PC-9 (cell line): ENCODE data around the gene PCMTD2. TPM values are rescaled to one million over a fixed set of nuclear protein-coding genes. Genes with fewer than 3 reads are reported as not detected.

Experiments used
- BruUV-seq: library from RNA; stranded (reverse); fragments of 400-500 nt; replicated peaks from 2 replicates; lab custom pipeline; 2021; lab: Mats Ljungman, UMichigan
- CTCF ChIA-PET: fragments of 300-600 bp; sonication (Branson Sonifier 250); formaldehyde crosslinking; loops from one replicate; lab custom pipeline; 2022; ENCODE audit warnings: antibody characterized with exemption; lab: Charles Lee
- POLR2A ChIA-PET: fragments of 300-600 bp; sonication (Branson Sonifier 250); formaldehyde crosslinking; loops from one replicate; lab custom pipeline; 2022; ENCODE audit warnings: antibody characterized with exemption; ENCODE audit not compliant: unreplicated experiment; lab: Charles Lee
- DNase-seq, 2 experiments: peaks; one replicate each; pipeline versions ENCODE4 v3.0.0 to v3.0.0-alpha.2; 2015 to 2022; ENCODE audit warnings: mixed read lengths in 1 of 2
- H2AFZ ChIP-seq: fragments of 200-600 bp; sonication (generic); 2 replicates; pipeline ENCODE4 v1.8.1; 2017; ENCODE audit warnings: antibody characterized with exemption
- H3F3A ChIP-seq: fragments of 200-600 bp; sonication (generic); 2 replicates; pipeline ENCODE4 v1.8.1; 2017; ENCODE audit warnings: antibody characterized with exemption, mild to moderate bottlenecking, low read depth; ENCODE audit not compliant: insufficient read depth
- H3K27ac ChIP-seq: fragments of 200-600 bp; sonication (generic); 2 replicates; pipeline ENCODE4 v1.6.1; 2016; ENCODE audit warnings: mixed run types
- H3K27me3 ChIP-seq: fragments of 200-600 bp; sonication (generic); 2 replicates; pipeline ENCODE4 v1.6.1; 2016; ENCODE audit warnings: low read depth, mixed run types; ENCODE audit not compliant: insufficient read depth
- H3K36me3 ChIP-seq: fragments of 200-600 bp; sonication (generic); 2 replicates; pipeline ENCODE4 v1.6.1; 2016; ENCODE audit warnings: low read depth, mixed run types
- H3K4me1 ChIP-seq: fragments of 200-600 bp; sonication (generic); replicated peaks from 2 replicates; pipeline ENCODE4 v1.6.1; 2016; ENCODE audit warnings: mixed run types; ENCODE audit not compliant: insufficient read depth
- H3K4me2 ChIP-seq: fragments of 200-600 bp; sonication (generic); 2 replicates; pipeline ENCODE4 v1.6.1; 2017; ENCODE audit warnings: mixed run types
- H3K4me3 ChIP-seq: fragments of 200-600 bp; sonication (generic); 2 replicates; pipeline ENCODE4 v1.6.1; 2016; ENCODE audit warnings: mixed run types
- H3K79me2 ChIP-seq: fragments of 200-600 bp; sonication (generic); 2 replicates; pipeline ENCODE4 v1.6.1; 2017; ENCODE audit warnings: low read depth, mixed run types
- H3K9me2 ChIP-seq: fragments of 200-600 bp; sonication (generic); 2 replicates; pipeline ENCODE4 v1.8.1; 2017; ENCODE audit warnings: mild to moderate bottlenecking; ENCODE audit not compliant: insufficient read depth
- H3K9me3 ChIP-seq: fragments of 200-600 bp; sonication (generic); 2 replicates; pipeline ENCODE4 v1.8.1; 2016; ENCODE audit warnings: low read depth; ENCODE audit not compliant: insufficient read depth
- H4K20me1 ChIP-seq: fragments of 200-600 bp; sonication (generic); 2 replicates; pipeline ENCODE4 v1.8.1; 2017; ENCODE audit not compliant: insufficient read depth
- CTCF ChIP-seq: fragments of 200-600 bp; sonication (generic); conservative IDR thresholded peaks from 2 replicates; pipeline ENCODE4 v1.6.1; 2017; ENCODE audit warnings: mixed run types, antibody characterized with exemption, mild to moderate bottlenecking, moderate library complexity
- EZH2 ChIP-seq: fragments of 200-600 bp; sonication (generic); IDR thresholded peaks from 2 replicates; pipeline ENCODE4 v1.8.0; 2017; ENCODE audit warnings: antibody characterized with exemption, low read depth
- intact Hi-C: fragments of 100-400 bp; cut with micrococcal nuclease; formaldehyde crosslinking; loops from one replicate; pipeline ENCODE4 v1.10.0; 2022; ENCODE audit not compliant: unreplicated experiment
- total RNA-seq: library from RNA; stranded (reverse); gene quantifications from 2 replicates; pipeline ENCODE4 v1.2.3, GENCODE V29; 2021

Gene PCMTD2
- total RNA-seq, 1 experiment from 2014 or later, result 86.5 TPM

DNA sequence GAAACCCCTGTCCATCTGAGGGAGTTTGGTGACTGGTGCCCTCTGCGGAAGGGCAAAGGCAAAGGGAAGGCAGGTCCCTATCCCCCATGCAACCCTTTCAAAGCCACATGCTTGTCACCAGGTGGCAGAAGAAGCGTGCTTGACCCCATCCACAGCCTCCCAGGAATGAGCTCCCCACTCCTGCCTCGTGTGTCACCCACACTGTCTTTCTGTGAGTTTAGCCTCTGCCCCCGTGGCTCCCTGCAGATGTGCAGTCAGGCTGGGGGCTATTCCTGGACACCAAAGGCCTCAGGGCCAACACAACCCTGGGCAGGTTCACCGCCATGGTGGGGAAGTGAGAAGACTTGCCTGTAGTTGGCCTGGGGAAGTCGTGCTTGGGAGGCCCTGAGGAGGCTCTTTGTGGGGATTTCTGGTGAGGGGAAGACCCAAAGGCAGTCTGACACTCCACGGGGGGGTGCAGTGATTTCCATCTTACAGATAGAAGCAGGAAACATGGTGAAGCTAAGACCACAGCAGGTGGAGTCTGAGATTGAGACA, 16.6 kb upstream of the PCMTD2 start:
- no peak for DNase-seq
- Histone ChIP-seq H3F3A (no peaks in the 10 kb centered on the region), H3K27me3 (peaks cover 69% of the 10 kb centered on the region), H3K4me3 (no peak overlapping the region), H4K20me1 (no peaks in the 10 kb centered on the region), H3K4me1 (no peaks in the 10 kb centered on the region), H3K4me2 (no peak overlapping the region), H3K27ac (no peak overlapping the region), H2AFZ (no peak overlapping the region), H3K36me3 (no peaks in the 10 kb centered on the region), H3K9me2 (no peaks in the 10 kb centered on the region), H3K9me3 (no peaks in the 10 kb centered on the region), H3K79me2 (no peaks in the 10 kb centered on the region)
- BruUV-seq, result no TSS peak
- ChIA-PET CTCF (no interaction called here), POLR2A (no interaction called here)
- TF ChIP-seq EZH2, result no peak
- no peak for TF ChIP-seq CTCF
- intact Hi-C loops, result no loop called here

DNA sequence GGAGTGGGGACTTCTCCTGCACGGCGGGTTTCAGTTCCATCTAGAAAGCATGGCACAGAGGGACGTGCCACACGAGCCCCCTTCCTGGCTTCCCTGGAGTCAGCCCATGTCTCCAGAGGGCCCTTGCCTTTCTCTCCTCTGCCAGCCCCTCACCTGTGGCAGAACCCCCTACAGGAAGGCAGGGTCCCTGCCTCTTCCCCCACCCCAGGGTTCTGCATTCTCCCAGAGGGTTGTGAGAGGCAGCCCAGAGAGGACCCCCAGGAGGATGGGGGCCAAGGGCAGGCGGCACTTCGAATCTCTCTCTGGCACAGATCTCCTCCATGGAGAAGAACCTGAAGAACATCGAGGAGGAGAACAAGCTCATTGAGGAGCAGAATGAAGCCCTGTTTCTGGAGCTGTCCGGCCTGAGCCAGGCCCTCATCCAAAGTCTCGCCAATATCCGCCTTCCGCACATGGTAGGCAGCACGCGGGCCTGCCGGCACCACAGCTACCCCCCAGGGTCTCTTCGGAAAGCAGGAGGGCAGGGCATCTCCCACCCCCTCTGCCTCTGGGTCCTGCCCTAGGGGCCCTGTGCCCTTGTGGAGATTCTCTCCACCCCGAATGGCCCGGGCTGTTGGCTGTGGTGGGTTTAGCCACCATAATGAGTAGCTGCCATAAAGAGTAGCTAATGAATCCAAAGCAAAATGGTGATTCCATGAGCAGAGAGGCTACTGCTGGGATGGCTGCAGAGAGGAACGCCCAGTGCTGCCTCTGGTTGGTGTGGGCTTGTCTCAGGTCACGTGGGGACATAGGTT, 15.9 kb upstream of the PCMTD2 start:
- Histone ChIP-seq H3K4me3 (no peak overlapping the region), H3K27ac (no peak overlapping the region), H3K4me2 (no peak overlapping the region), H3K27me3 (peaks cover 76% of the 10 kb centered on the region), H3K4me1 (no peaks in the 10 kb centered on the region), H3K9me2 (no peaks in the 10 kb centered on the region), H2AFZ (no peak overlapping the region), H4K20me1 (no peaks in the 10 kb centered on the region), H3F3A (no peaks in the 10 kb centered on the region), H3K79me2 (no peaks in the 10 kb centered on the region), H3K36me3 (no peaks in the 10 kb centered on the region), H3K9me3 (no peaks in the 10 kb centered on the region)
- intact Hi-C loops, result no loop called here
- TF ChIP-seq CTCF (no peak), EZH2 (no peak)
- no peak for DNase-seq
- no TSS peak for BruUV-seq
- POLR2A ChIA-PET, result no interaction called here
- CTCF ChIA-PET, result no interaction called here

DNA sequence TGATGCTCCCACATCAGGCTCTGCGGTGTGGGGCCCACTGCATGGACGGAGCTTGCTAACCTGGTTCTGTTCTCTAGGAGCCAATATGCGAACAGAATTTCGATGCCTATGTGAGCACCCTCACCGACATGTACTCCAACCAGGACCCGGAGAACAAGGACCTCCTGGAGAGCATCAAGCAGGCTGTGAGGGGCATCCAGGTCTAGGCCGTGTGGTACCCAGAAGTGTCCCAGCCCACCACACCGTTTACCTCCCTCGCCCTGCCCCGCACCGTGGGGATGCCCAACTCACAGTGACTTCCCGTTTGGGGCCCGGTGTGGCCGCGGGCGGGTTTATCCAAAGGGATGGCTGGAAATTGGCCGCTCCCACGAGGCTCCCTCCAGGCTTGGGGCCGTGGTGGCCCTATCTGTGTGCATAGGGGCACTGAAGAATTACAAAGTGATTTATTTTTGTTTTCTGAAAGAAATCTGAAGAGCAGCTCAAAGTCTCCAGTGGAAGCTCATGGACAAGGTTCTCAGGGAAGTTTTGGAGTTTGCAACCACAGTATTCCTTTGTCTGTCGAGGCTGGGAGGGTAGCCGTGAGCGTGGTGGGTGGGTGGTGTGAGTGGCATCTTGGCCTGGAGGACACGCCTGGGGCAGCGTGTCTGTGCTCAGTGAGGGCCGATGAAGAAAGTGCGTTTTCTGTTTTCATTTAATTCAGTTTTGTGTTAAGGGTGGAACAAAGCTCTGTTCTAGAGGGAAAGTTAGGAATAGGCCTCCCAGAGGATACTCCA, 15.1 kb upstream of the PCMTD2 start:
- ChIA-PET CTCF (no interaction called here), POLR2A (no interaction called here)
- peaks cover 84% of the 10 kb centered on the region for H3K27me3 ChIP-seq
- no peaks in the 10 kb centered on the region for H4K20me1 ChIP-seq
- TF ChIP-seq EZH2 (no peak), CTCF (no peak)
- DNase-seq, result no peak
- H3K27ac ChIP-seq, result no peak overlapping the region
- no peaks in the 10 kb centered on the region for H3K9me3 ChIP-seq
- H3K4me2 ChIP-seq, result no peak overlapping the region
- intact Hi-C loops, result no loop called here
- no peaks in the 10 kb centered on the region for H3K36me3 ChIP-seq
- H3K9me2 ChIP-seq, result no peaks in the 10 kb centered on the region
- no peaks in the 10 kb centered on the region for H3F3A ChIP-seq
- BruUV-seq, result no TSS peak
- no peaks in the 10 kb centered on the region for H3K79me2 ChIP-seq
- no peak overlapping the region for H3K4me3 ChIP-seq
- no peak overlapping the region for H2AFZ ChIP-seq
- H3K4me1 ChIP-seq, result no peaks in the 10 kb centered on the region
